Gastrocnemius medialis (tissue), 4 donors: ENCODE data around the gene LSS.

Experiments
- CTCF ChIP-seq, 5 experiments: fragments of 450-650 bp in 3 of 5; fragments of 200-600 bp in 2 of 5; sonication (generic) in 2 of 5; IDR thresholded peaks in 4 of 5; conservative IDR thresholded peaks in 1 of 5; 1 replicate in 4 of 5; 2 replicates in 1 of 5; pipeline ENCODE4 v1.5.1; 2016 to 2019; ENCODE audit warnings: antibody characterized with exemption in 5 of 5, mild to moderate bottlenecking in 3 of 5, moderate library complexity in 3 of 5
- POLR2A ChIP-seq, 2 donors: fragments of 450-650 bp; IDR thresholded peaks; one replicate each; pipeline ENCODE4 v1.6.1; 2017; ENCODE audit warnings: antibody characterized with exemption in 2 of 2, mild to moderate bottlenecking in 2 of 2, moderate library complexity in 2 of 2

- no peak for TF ChIP-seq CTCF (IDR thresholded peaks at IDR 0.05 in 4 of 5, conservative IDR thresholded peaks at IDR 0.05 in 1 of 5)
- TF ChIP-seq POLR2A (IDR thresholded peaks at IDR 0.05) = no peak
These were observed 25.4 kb downstream of the LSS start for GRCh38 chr21:46203203-46203600.
